GM20000 (cell line): ENCODE results near the gene P2RY14.

Source experiments
- DNase-seq: peaks from one replicate; pipeline ENCODE4 v3.0.0; 2012; ENCODE audit warnings: low spot score
- TF ChIP-seq, protein P1 (sequence below): IDR thresholded peaks from 2 replicates; pipeline ENCODE4 v1.5.1; 2012; ENCODE audit warnings: mild to moderate bottlenecking, control low read depth; ENCODE audit errors: extremely low read depth, missing control alignments

The P2RY14 gene

DNA sequence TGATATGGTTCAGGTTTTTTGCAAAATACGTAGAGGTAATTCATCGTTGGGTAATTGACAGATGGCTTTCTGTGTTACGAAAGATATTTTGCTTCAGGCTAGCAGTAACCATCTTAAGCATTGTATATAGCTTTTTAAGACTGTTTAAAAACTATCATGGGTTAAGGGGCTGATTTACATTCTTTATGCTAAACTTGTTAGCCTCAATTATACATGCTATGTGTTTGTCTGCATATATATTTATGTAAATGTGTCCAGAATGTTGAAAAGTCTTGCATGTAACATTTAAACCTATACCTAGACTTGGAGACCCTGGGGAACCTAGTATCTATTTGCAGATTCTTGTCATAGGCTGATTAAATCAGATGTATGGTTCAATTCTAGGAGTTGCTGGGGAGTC, 11.1 kb upstream of the P2RY14 start:
- TF ChIP-seq, protein P1, sequence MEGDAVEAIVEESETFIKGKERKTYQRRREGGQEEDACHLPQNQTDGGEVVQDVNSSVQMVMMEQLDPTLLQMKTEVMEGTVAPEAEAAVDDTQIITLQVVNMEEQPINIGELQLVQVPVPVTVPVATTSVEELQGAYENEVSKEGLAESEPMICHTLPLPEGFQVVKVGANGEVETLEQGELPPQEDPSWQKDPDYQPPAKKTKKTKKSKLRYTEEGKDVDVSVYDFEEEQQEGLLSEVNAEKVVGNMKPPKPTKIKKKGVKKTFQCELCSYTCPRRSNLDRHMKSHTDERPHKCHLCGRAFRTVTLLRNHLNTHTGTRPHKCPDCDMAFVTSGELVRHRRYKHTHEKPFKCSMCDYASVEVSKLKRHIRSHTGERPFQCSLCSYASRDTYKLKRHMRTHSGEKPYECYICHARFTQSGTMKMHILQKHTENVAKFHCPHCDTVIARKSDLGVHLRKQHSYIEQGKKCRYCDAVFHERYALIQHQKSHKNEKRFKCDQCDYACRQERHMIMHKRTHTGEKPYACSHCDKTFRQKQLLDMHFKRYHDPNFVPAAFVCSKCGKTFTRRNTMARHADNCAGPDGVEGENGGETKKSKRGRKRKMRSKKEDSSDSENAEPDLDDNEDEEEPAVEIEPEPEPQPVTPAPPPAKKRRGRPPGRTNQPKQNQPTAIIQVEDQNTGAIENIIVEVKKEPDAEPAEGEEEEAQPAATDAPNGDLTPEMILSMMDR = no peak

DNA sequence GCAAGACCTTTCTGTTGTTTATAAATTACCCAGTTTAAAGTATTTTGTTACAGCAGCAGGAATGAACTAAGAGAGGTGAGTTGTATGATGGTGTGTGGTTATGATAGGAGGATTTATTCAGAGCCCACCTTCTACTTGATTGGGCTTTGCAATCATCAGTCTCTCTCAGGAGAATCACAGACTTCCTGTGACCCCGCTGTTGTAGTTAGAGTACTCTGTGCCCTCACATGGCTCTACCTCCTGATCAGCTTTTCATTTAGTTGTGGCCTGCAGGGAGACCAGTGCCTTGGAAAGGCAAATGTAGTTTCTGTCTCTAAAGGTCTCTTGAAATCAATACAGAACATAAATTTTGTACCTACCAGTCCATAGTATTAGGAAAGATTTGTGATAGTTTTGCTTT, 7.6 kb upstream of the P2RY14 start:
- no peak for DNase-seq
- TF ChIP-seq, protein P1 = no peak

More for the DNA sequence above, 11.1 kb upstream of the P2RY14 start:
- DNase-seq = no peak

DNA sequence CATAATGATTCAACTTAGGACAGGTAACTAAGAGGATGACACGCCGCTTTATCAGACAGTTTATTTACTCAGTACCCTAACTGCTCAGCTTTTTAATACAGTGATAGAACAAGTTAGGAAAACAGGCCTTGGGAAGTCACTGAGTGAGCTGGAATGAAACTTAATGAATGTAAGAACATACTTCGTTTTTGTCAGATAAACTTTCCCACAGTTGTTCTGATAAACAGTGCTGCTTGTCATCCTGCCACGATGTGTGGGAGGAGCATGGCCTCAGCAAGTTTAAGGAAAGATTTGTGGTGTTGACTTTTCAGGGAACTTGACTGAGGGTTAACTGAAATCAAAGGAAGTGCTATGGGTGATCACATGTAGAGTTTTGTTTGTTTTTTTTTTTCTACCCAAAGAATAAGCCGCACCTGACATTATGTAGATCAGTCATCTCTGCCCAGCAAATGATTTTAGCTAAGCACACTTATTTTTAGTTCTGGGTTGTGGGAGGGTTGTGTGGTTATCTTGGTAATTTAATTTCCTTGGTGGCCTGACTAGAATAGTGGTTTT, 5.6 kb upstream of the P2RY14 start:
- DNase-seq = no peak
- TF ChIP-seq, protein P1 = no peak

DNA sequence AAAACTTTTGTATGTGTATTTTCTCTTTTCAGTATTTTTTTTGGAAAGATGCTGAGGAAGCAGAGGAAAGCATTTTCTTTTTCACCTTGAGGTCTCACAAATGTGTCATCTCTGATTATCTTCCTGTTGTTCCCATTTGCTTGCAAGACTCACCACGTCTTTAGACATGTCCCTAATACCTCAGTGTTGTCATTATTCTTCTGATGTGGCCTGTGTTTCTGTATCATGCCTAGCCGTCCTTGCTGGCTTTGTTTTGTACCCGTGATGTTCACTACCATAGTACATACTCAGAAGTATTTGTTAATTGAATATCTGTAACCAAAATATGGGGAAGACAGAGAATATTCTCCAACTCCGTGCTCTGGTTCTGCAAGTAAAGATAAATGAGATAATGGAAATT, 5.0 kb upstream of the P2RY14 start:
- DNase-seq = no peak
- TF ChIP-seq, protein P1 = no peak

DNA sequence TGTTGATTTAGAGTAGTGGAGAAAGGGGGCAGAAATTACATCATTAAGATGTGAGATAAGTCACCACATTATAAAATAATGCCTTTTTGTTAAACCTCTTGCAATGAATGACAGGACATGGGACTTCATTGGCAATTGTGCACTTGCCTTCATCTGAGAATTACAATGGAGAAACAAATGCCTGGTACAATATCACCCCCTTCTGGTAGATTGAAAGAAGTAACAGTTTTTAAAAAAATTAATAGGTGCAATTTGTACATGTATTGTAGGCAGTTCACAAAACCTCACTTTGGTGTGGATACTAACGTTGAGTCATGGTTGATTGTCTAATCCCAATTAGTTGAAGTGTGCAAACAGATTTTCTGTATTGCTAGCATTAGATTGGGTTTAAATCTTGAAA, 4.6 kb upstream of the P2RY14 start:
- TF ChIP-seq, protein P1 = no peak
- peak; percentile 41 for DNase-seq

DNA sequence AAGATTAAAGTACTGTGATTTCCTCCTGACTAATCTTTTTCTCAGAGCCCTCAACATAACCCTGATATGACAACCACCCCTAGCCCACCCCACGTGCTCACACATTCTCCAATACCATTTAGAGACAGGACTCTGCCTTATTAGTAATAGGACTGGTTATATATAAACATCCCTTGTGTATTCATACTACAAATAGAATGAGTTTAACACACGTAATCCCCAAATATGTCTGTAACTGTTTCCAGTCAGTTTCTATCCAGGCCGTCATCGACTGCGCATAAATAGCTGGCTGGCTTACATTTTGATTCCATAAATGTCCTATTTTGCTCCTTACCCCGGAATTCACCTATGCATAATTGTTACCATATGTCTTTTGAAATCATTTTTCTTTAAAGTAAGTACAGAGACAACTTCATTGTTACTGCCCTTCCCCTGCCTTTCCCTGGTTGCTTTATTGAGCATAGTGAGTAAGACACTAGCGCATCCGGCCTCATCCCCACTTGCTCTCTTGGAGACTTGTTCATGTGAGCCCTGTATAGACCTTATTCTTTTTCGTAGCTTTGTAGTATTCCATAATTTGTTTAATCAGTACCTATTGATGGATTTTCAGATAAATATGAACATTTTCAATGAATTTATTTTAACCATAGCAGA, 3.5 kb upstream of the P2RY14 start:
- no peak for DNase-seq
- TF ChIP-seq, protein P1 = no peak

DNA sequence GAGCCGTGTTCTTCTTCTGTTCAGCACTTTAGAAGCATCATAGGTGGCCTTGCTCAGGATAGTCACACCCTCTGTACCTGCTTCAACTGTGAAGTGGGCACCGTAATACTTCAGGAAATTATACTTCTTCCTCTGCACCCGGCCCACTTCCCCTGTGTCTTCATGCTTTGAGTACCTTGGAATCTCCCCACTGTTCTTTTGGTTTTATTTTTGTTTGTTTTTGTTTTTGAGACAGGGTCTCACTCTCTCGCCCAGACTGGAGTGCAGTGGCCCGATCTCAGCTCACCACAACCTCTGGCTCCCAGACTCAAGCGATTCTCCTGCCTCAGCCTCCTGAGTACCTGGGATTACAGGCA, 1.7 kb downstream of the P2RY14 start:
- TF ChIP-seq, protein P1 = no peak
- no peak for DNase-seq
